Measurements from ENCODE around the gene SLC7A6OS. TPM values are rescaled to one million over a fixed set of nuclear protein-coding genes. Genes with fewer than 3 reads are reported as not detected.
"Not testable (repeated sequence)": the region's sequence is repeated elsewhere in the genome, so short reads cannot be mapped to it uniquely, and the experiment has no call there.

Gene SLC7A6OS
- total RNA-seq, 1 experiment from 2014 or later, result 16.4 TPM

DNA sequence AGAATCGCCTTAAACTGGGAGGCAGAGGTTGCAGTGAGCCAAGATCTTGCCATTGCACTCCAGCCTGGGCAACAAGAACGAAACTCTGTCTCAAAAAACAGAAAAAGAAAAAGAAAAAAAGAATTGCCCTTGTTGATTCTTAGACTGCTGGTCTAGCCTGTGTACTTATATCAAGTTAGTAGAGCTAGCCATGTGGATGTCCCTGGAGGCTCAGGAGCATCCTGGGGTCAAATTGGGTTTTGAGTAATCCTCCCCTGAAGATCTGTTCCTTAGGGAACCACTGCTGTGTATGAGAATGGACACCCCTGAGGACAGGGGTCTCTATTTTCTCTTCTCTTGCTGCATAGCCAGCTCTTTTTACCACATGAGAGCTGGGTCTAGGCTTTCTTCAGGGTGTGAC lies 21.5 kb downstream of the SLC7A6OS start:
- ATAC-seq, result no peak
- no peak for DNase-seq (ENCODE audit: low read depth, low spot score)
- Histone ChIP-seq H4K20me1 (ENCODE audit: insufficient read depth) (no peaks in the 10 kb centered on the region), H3K9ac (ENCODE audit: low read length) (no peak overlapping the region), H3K9me2 (ENCODE audit: insufficient read depth) (no peaks in the 10 kb centered on the region), H3K79me2 (ENCODE audit: insufficient read depth, low read length) (peaks cover 42% of the 10 kb centered on the region), H3K4me3 (replicated peaks in 1 of 2; ENCODE audit: low read depth in 1 of 2, low read length in 2 of 2) (no peak overlapping the region), H3K36me3 (ENCODE audit: control insufficient read depth in 1 of 2, insufficient read depth in 2 of 2, low read length in 2 of 2) (peaks cover 2 to 40% of the 10 kb centered on the region in 2 experiments; a peak in 2 of 4 replicates), H3K4me1 (ENCODE audit: control insufficient read depth in 1 of 2, insufficient read depth in 2 of 2, low read length in 2 of 2) (peaks cover 0 to 7% of the 10 kb centered on the region in 2 experiments; a peak in 1 of 4 replicates), H3K9me3 (ENCODE audit: control insufficient read depth in 1 of 2, insufficient read depth in 1 of 2, low read depth in 1 of 2, low read length in 2 of 2) (no peaks in the 10 kb centered on the region), H2AFZ (ENCODE audit: low read depth, low read length, poor library complexity, severe bottlenecking) (no peak overlapping the region), H3K4me2 (ENCODE audit: low read length) (no peak overlapping the region), H3K27ac (ENCODE audit: low read depth, low read length) (no peak overlapping the region), H3K27me3 (ENCODE audit: insufficient read depth, low read length) (no peaks in the 10 kb centered on the region)
- intact Hi-C loops (cut with micrococcal nuclease), result no loop called here
- ChIA-PET RAD21 (ENCODE audit: low non-redundant PET in 1 of 2, low total read pairs in 2 of 2, uncharacterized antibody in 2 of 2, unreplicated experiment in 2 of 2) (no interaction called here), POLR2A (no interaction called here), CTCF (interaction anchor here (0.7 to 2.2 kb wide), 2 partner anchors 25 to 196 kb away, joined by 3 to 6 read pairs; partner anchors contain the start of gene SLC7A6)
- no peak for TF ChIP-seq JUND (IDR thresholded peaks at IDR 0.05)
- TF ChIP-seq, protein P1, sequence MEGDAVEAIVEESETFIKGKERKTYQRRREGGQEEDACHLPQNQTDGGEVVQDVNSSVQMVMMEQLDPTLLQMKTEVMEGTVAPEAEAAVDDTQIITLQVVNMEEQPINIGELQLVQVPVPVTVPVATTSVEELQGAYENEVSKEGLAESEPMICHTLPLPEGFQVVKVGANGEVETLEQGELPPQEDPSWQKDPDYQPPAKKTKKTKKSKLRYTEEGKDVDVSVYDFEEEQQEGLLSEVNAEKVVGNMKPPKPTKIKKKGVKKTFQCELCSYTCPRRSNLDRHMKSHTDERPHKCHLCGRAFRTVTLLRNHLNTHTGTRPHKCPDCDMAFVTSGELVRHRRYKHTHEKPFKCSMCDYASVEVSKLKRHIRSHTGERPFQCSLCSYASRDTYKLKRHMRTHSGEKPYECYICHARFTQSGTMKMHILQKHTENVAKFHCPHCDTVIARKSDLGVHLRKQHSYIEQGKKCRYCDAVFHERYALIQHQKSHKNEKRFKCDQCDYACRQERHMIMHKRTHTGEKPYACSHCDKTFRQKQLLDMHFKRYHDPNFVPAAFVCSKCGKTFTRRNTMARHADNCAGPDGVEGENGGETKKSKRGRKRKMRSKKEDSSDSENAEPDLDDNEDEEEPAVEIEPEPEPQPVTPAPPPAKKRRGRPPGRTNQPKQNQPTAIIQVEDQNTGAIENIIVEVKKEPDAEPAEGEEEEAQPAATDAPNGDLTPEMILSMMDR (IDR thresholded peaks at IDR 0.05 in 2 of 3, conservative IDR thresholded peaks at IDR 0.05 in 1 of 3; ENCODE audit: borderline replicate concordance in 1 of 3, insufficient read depth in 1 of 3, low read depth in 2 of 3, low read length in 2 of 3), result no peak
- no peak for TF ChIP-seq POLR2AphosphoS5 (IDR thresholded peaks at IDR 0.05; ENCODE audit: low read depth, low read length)
- TF ChIP-seq EGR1 (IDR thresholded peaks at IDR 0.05; ENCODE audit: low read depth), result no peak
- TF ChIP-seq POLR2A (IDR thresholded peaks at IDR 0.05; ENCODE audit: borderline replicate concordance, extremely low read depth, insufficient read depth, insufficient read length), result no peak
- TF ChIP-seq ZFX (IDR thresholded peaks at IDR 0.05), result no peak
- TF ChIP-seq TCF7L2 (IDR thresholded peaks at IDR 0.05; ENCODE audit: borderline replicate concordance, extremely low read depth, insufficient read depth, insufficient read length), result no peak
- no TSS peak for BruUV-seq (replicated peaks)

- H3K27me3 ChIP-seq (ENCODE audit: insufficient read depth, low read length); ATAC-seq; H3K4me3 ChIP-seq (replicated peaks in 1 of 2; ENCODE audit: low read depth in 1 of 2, low read length in 2 of 2); H3K27ac ChIP-seq (ENCODE audit: low read depth, low read length); intact Hi-C loops (cut with micrococcal nuclease); BruUV-seq (replicated peaks); H2AFZ ChIP-seq (ENCODE audit: low read depth, low read length, poor library complexity, severe bottlenecking); POLR2A ChIA-PET; H3K9me2 ChIP-seq (ENCODE audit: insufficient read depth); H3K4me1 ChIP-seq (ENCODE audit: control insufficient read depth in 1 of 2, insufficient read depth in 2 of 2, low read length in 2 of 2); RAD21 ChIA-PET (ENCODE audit: low non-redundant PET in 1 of 2, low total read pairs in 2 of 2, uncharacterized antibody in 2 of 2, unreplicated experiment in 2 of 2); H3K4me2 ChIP-seq (ENCODE audit: low read length); H3K9me3 ChIP-seq (ENCODE audit: control insufficient read depth in 1 of 2, insufficient read depth in 1 of 2, low read depth in 1 of 2, low read length in 2 of 2); H4K20me1 ChIP-seq (ENCODE audit: insufficient read depth); DNase-seq (ENCODE audit: low read depth, low spot score); H3K9ac ChIP-seq (ENCODE audit: low read length): not testable (repeated sequence)
- CTCF ChIA-PET, result interaction anchor here (0.7 to 2.2 kb wide), 2 partner anchors 25 to 195 kb away, joined by 3 to 6 read pairs; partner anchors contain the start of gene SLC7A6
- Histone ChIP-seq H3K79me2 (ENCODE audit: insufficient read depth, low read length) (peaks cover 44% of the 10 kb centered on the region), H3K36me3 (ENCODE audit: control insufficient read depth in 1 of 2, insufficient read depth in 2 of 2, low read length in 2 of 2) (peaks cover 2 to 39% of the 10 kb centered on the region in 2 experiments; a peak in 2 of 4 replicates)
Measured at GRCh38 chr16:68288796-68289195, 21.9 kb downstream of the SLC7A6OS start.
